SU-DHL-6 (cell line): ENCODE results near the gene ATF7.

Experiments
- CTCF ChIP-seq: fragments of 200-600 bp; sonication (generic); IDR thresholded peaks from one replicate; pipeline ENCODE4 v1.5.1; 2017; ENCODE audit warnings: antibody characterized with exemption, mild to moderate bottlenecking, low read length, moderate library complexity; ENCODE audit not compliant: insufficient read depth, poor library complexity, severe bottlenecking
- EZH2phosphoT487 ChIP-seq: fragments of 200-600 bp; sonication (generic), shearing (Covaris generic); conservative IDR thresholded peaks from 2 replicates; pipeline ENCODE4 v1.6.1; 2018; ENCODE audit warnings: mild to moderate bottlenecking, antibody characterized with exemption, low read length, moderate library complexity, mixed read lengths

DNA sequence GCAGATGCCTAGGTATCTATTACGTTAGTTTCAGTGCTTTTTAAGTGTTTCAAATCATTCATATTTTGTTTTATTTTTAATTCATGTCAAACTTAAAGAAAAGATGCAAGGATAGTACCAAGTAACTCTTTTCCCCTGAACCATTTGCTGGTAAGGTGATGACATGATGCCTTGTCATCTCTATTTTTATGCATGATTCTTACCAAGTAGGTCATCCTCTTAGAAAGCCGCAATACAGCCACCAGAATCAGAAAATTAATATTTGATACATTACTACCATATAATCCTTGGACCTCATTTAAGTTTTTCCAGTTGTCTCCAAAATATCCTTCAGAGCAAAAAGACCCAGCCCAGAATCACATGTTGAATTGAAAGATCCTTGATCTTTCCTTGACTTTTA is 27.4 kb upstream of the ATF7 start:
- TF ChIP-seq CTCF (no peak), EZH2phosphoT487 (no peak)
